OCI-LY1 (cell line): ENCODE measurements around the gene ELOA.

Experiments
- CTCF ChIP-seq: fragments of 200-600 bp; sonication (generic), shearing (Covaris generic); IDR thresholded peaks from 2 replicates; pipeline ENCODE4 v1.5.1; 2017; ENCODE audit warnings: mild to moderate bottlenecking, antibody characterized with exemption, low read length, moderate library complexity, mixed read lengths
- EZH2 ChIP-seq: fragments of 200-600 bp; sonication (generic), shearing (Covaris generic); IDR thresholded peaks from 2 replicates; pipeline ENCODE4 v1.8.0; 2017; ENCODE audit warnings: borderline replicate concordance, mixed run types, mild to moderate bottlenecking, antibody characterized with exemption, low read length, moderate library complexity, mixed read lengths

GRCh38 chr1:23806280-23806679, 63.0 kb downstream of the ELOA start:
- TF ChIP-seq CTCF, result no peak
- no peak for TF ChIP-seq EZH2
